Ascending aorta (tissue), 2 donors: Measurements from ENCODE around the gene FGR. TPM values are rescaled to one million over a fixed set of nuclear protein-coding genes. Genes with fewer than 3 reads are reported as not detected.

Experiments
- DNase-seq, 2 donors: peaks; one replicate each; pipeline ENCODE4 v3.0.0-alpha.2; 2019; ENCODE audit warnings: low spot score in 2 of 2
- H3K27ac ChIP-seq, 2 donors: fragments of 200-600 bp; sonication (generic); one replicate each; pipeline ENCODE4 v1.5.1; 2016 to 2017; ENCODE audit warnings: mild to moderate bottlenecking in 1 of 2
- H3K27me3 ChIP-seq: fragments of 200-600 bp; sonication (generic); one replicate; pipeline ENCODE4 v1.5.1; 2017
- H3K36me3 ChIP-seq, 2 donors: fragments of 200-600 bp; sonication (generic); one replicate each; pipeline ENCODE4 v1.5.1; 2016
- H3K4me1 ChIP-seq, 2 donors: fragments of 200-600 bp; sonication (generic); one replicate each; pipeline ENCODE4 v1.5.1; 2016 to 2017; ENCODE audit warnings: mild to moderate bottlenecking in 1 of 2
- H3K4me3 ChIP-seq, 2 donors: fragments of 200-600 bp; sonication (generic); one replicate each; pipeline ENCODE4 v1.5.1; 2016 to 2017; ENCODE audit warnings: mild to moderate bottlenecking in 1 of 2
- H3K9me3 ChIP-seq, 2 donors: fragments of 200-600 bp; sonication (generic); one replicate each; pipeline ENCODE4 v1.5.1; 2016
- CTCF ChIP-seq, 3 experiments: fragments of 200-600 bp in 2 of 3; fragments of 450-650 bp in 1 of 3; sonication (generic) in 2 of 3; IDR thresholded peaks; one replicate each; pipeline ENCODE4 v1.5.1; 2016 to 2019; ENCODE audit warnings: antibody characterized with exemption in 3 of 3, mild to moderate bottlenecking in 1 of 3, moderate library complexity in 1 of 3
- intact Hi-C: fragments of 100-400 bp; cut with DNase I; formaldehyde crosslinking; loops from one replicate; pipeline ENCODE4 v1.15.1; 2023
- total RNA-seq: library from RNA; depleted of rRNA; stranded (reverse); fragments of >200 nt; gene quantifications from one replicate; pipeline ENCODE4 v1.1.0, GENCODE V29; 2016

The FGR gene
- total RNA-seq, 1 donor from 2014 or later, result 10.4 TPM

- H3K4me1 ChIP-seq, result peaks cover 71 to 97% of the 10 kb centered on the region in 2 donors
- DNase-seq, result no peak
- intact Hi-C loops, result loop anchor here (1.0 kb wide), 1 partner anchor 41 kb away; no protein-coding TSS in a partner anchor
- no peaks in the 10 kb centered on the region for H3K36me3 ChIP-seq
- H3K9me3 ChIP-seq, result no peaks in the 10 kb centered on the region
- peak overlapping the region in 1 of 2 donors; percentile 55 for H3K4me3 ChIP-seq
- H3K27ac ChIP-seq, result peak overlapping the region; percentile 93 to 96
- no peak for TF ChIP-seq CTCF (IDR thresholded peaks at IDR 0.05)
- no peaks in the 10 kb centered on the region for H3K27me3 ChIP-seq
Observed at GRCh38 chr1:27569506-27570291, 65.3 kb downstream of the FGR start.

GRCh38 chr1:27569088-27569460 is 65.9 kb downstream of the FGR start:
- Histone ChIP-seq H3K27me3 (no peaks in the 10 kb centered on the region), H3K36me3 (no peaks in the 10 kb centered on the region), H3K4me3 (peak overlapping the region; percentile 42 to 55), H3K4me1 (peaks cover 71 to 97% of the 10 kb centered on the region in 2 donors), H3K27ac (peak overlapping the region; percentile 93 to 96), H3K9me3 (no peaks in the 10 kb centered on the region)
- no peak for TF ChIP-seq CTCF (IDR thresholded peaks at IDR 0.05)
- intact Hi-C loops, result no loop called here
- no peak for DNase-seq

GRCh38 chr1:27568300-27569087 is 66.5 kb downstream of the FGR start:
- peak overlapping the region; percentile 42 to 55 for H3K4me3 ChIP-seq
- no peaks in the 10 kb centered on the region for H3K27me3 ChIP-seq
- no peaks in the 10 kb centered on the region for H3K9me3 ChIP-seq
- TF ChIP-seq CTCF (IDR thresholded peaks at IDR 0.05), result peak; percentile 32 to 81 (median 62)
- intact Hi-C loops, result loop anchor here (1.0 kb wide), 1 partner anchor 11 kb away; no protein-coding TSS in a partner anchor
- peaks cover 68 to 97% of the 10 kb centered on the region in 2 donors for H3K4me1 ChIP-seq
- H3K36me3 ChIP-seq, result no peaks in the 10 kb centered on the region
- peak; percentile 94 to 98 for DNase-seq
- peak overlapping the region; percentile 94 to 96 for H3K27ac ChIP-seq

- DNase-seq, result no peak
- peak overlapping the region in 1 of 2 donors; percentile 44 for H3K4me3 ChIP-seq
- H3K9me3 ChIP-seq, result no peaks in the 10 kb centered on the region
- peak overlapping the region; percentile 94 to 96 for H3K27ac ChIP-seq
- peaks cover 68 to 97% of the 10 kb centered on the region in 2 donors for H3K4me1 ChIP-seq
- no peaks in the 10 kb centered on the region for H3K36me3 ChIP-seq
- no peaks in the 10 kb centered on the region for H3K27me3 ChIP-seq
- no peak for TF ChIP-seq CTCF (IDR thresholded peaks at IDR 0.05)
- intact Hi-C loops, result loop anchor here (1.0 kb wide), 1 partner anchor 11 kb away; no protein-coding TSS in a partner anchor
Observed at GRCh38 chr1:27567971-27568299, 67.0 kb downstream of the FGR start.

- Histone ChIP-seq H3K27ac (peak overlapping the region; percentile 94 to 96), H3K36me3 (no peaks in the 10 kb centered on the region), H3K27me3 (no peaks in the 10 kb centered on the region), H3K9me3 (no peaks in the 10 kb centered on the region), H3K4me1 (peaks cover 68 to 97% of the 10 kb centered on the region in 2 donors), H3K4me3 (no peak overlapping the region)
- TF ChIP-seq CTCF (IDR thresholded peaks at IDR 0.05), result no peak
- DNase-seq, result no peak
- intact Hi-C loops, result no loop called here
Observed at GRCh38 chr1:27567146-27567526, 67.8 kb downstream of the FGR start.
